Midbrain (tissue), 1 donor: ENCODE data around the gene HSPA1L.
"Not testable (repeated sequence)": the region's sequence is repeated elsewhere in the genome, so short reads cannot be mapped to it uniquely, and the experiment has no call there.

ENCODE experiments used
- DNase-seq: peaks from one replicate; lab custom pipeline; 2025; lab: John Stamatoyannopoulos, UW

Gene HSPA1L

GRCh38 chr6:31815025-31815838 lies at the start of gene HSPA1L, which contains the start of gene HSPA1A:
HSPA1L (minus strand) TSS chr6:31815283; CDS start chr6:31811972, 3,311 bp downstream.
HSPA1A (plus strand) TSS chr6:31815543; CDS start chr6:31815757, 214 bp downstream.
- DNase-seq, result peak; percentile 99

GRCh38 chr6:31864818-31865204 lies 49.7 kb upstream of the HSPA1L start:
- no peak for DNase-seq

GRCh38 chr6:31864123-31864562 lies 49.1 kb upstream of the HSPA1L start:
- not testable (repeated sequence) for DNase-seq

GRCh38 chr6:31862344-31863235 lies 47.5 kb upstream of the HSPA1L start, which contains the start of gene NEU1:
NEU1 (minus strand) TSS chr6:31862821; CDS start chr6:31862776, 45 bp downstream.
- DNase-seq, result peak; percentile 100

DNA sequence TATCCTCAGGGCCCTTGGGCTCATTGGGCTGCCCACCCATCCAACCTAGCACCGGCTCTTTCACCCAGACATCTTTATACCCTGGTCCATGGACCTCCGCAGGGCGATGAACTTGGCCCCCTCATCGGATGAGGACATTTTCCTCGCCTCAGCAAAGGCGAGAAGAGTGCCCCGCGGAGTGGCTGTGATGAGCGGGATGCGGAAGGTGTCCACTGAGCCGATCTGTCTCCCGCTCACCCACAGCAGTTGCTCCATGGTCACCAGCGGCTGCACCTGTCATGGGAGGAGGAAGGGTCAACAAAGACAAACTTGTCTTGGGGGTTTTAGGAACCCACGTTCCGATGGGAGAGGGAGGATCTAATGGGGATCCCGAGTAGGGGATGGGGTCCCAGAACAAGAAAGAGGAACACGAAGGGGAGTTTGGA lies 46.8 kb upstream of the HSPA1L start:
- DNase-seq, result no peak

- no peak for DNase-seq
These were observed 46.1 kb upstream of the HSPA1L start for GRCh38 chr6:31861150-31861549.

- DNase-seq, result no peak
These were observed 45.3 kb upstream of the HSPA1L start for GRCh38 chr6:31860349-31860748.

GRCh38 chr6:31859923-31860322 lies 44.8 kb upstream of the HSPA1L start:
- no peak for DNase-seq

- DNase-seq, result no peak
These were observed 43.6 kb upstream of the HSPA1L start for GRCh38 chr6:31858707-31859106.

DNA sequence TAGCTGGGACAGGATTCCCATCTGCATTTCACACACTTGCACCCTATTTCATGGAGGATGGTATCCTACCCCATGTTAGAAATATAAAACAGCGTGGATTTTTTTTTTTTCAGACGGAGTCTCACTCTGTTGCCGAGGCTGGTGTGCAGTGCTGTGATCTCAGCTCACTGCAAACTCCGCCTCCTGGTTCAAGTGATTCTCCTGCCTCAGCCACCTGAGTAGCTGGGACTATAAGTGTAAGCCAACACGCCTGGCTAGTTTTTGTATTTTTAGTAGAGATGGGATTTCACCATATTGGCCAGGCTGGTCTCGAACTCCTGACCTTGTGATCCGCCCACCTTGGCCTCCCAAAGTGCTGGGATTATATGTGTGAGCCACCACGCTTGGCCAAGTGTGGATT lies 42.7 kb upstream of the HSPA1L start:
- DNase-seq, result not testable (repeated sequence)

- DNase-seq, result not testable (repeated sequence)
These were observed 37.1 kb upstream of the HSPA1L start for GRCh38 chr6:31851980-31852718.

- no peak for DNase-seq
These were observed 36.4 kb upstream of the HSPA1L start for GRCh38 chr6:31851485-31851832.

- no peak for DNase-seq
These were observed 35.8 kb upstream of the HSPA1L start for GRCh38 chr6:31850765-31851484.

DNA sequence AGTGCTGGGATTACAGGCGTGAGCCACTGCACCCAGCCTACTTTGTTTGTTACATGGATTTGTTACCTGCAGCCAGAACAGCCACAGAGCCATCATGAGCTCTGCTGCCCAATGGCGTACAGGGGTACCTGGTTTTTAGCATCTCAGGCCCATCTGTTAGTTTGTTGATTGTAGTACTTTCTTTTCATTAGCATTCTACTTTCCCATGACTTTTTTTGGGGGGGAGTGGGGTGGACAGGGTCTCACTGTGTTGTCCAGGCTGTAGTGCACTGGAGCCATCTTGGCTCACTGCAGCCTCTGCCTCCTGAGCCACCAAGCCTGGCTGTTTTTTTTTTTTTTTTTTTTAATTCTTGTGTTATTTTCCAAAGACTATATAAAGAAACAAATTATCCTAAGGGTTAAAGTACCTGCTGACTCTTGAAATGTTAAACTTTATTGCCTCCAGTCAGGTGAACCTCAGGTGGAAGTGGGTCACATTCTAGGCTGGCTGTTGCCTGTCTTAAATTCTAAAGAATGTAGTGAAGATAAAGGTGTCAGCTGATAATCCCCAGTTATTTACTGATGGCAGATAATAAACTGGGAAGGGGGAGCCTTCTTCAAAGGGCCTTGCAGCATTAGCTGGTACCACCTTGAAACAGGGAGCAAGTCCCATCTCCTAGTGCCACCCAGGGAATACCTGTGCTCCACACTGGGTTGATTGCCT lies 32.3 kb upstream of the HSPA1L start:
- DNase-seq, result no peak

GRCh38 chr6:31844507-31844906 lies 29.4 kb upstream of the HSPA1L start:
- DNase-seq, result no peak

DNA sequence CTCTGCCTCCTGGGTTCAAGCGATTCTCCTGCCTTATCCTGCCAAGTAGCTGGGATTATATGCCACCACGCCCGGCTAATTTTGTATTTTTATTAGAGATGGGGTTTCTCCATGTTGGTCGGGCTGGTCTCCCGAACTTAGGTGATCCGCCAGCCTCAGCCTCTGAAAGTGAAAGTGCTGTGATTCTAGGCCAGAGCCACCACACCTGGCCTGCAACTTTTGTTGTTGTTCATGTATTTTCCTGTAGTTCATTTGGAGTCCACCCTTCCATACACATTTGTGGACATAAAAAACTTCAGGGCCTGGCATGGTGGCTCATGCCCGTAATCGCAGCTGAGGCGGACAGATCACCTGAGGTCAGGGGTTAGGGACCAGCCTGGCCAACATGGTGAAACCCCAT lies 27.0 kb upstream of the HSPA1L start:
- DNase-seq, result no peak

- DNase-seq, result not testable (repeated sequence)
These were observed 24.7 kb upstream of the HSPA1L start for GRCh38 chr6:31839779-31840126.

DNA sequence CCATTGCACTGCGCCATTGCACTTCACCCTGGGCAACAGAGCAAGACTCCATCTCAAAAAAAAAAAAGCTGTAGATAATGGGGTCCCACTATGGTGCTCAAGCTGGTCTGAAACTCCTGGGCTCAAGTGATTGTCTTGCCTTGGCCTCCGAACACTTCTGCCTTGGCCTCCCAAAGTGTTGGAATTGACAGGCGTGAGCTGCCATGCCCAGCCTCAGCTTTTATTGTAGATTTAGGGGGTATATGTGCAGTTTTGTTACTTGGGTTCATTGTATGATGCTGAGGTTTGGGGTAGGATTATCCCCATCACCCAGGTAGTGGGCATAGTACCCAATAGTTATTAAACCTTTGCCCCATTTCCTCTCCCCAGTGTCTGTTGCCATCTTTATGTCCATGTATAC lies 23.9 kb upstream of the HSPA1L start:
- no peak for DNase-seq

- DNase-seq, result not testable (repeated sequence)
These were observed 23.1 kb upstream of the HSPA1L start for GRCh38 chr6:31838114-31838553.

GRCh38 chr6:31837369-31838113 lies 22.5 kb upstream of the HSPA1L start:
- no peak for DNase-seq
